HepG2 (cell line): ENCODE measurements around the gene MARCHF2. TPM values are rescaled to one million over a fixed set of nuclear protein-coding genes. Genes with fewer than 3 reads are reported as not detected.
"Not testable (repeated sequence)": the region's sequence is repeated elsewhere in the genome, so short reads cannot be mapped to it uniquely, and the experiment has no call there.

ENCODE experiments used
- ATAC-seq: fragments of 200-7000 bp; cut with Tn5 transposase; 3 replicates; pipeline ENCODE4 v1.9.1; 2020; ENCODE audit warnings: mild to moderate bottlenecking, moderate library complexity
- BruUV-seq: library from RNA; stranded (reverse); fragments of 400-500 nt; replicated peaks from 2 replicates; lab custom pipeline; 2021; lab: Mats Ljungman, UMichigan
- CTCF ChIA-PET: fragments of 300-600 bp; formaldehyde crosslinking; extraction: SDS; loops from one replicate; lab custom pipeline; 2021; ENCODE audit warnings: low total read pairs, inconsistent platforms, low intra/inter-chr PET ratio; lab: Yijun Ruan, JAX
- POLR2A ChIA-PET: fragments of 350-600 bp; sonication (Branson Sonifier 250); formaldehyde crosslinking; loops from one replicate; lab custom pipeline; 2020; ENCODE audit warnings: antibody characterized with exemption, inconsistent platforms; lab: Yijun Ruan, JAX
- DNase-seq: peaks from one replicate; pipeline ENCODE4 v3.0.0-alpha.2; 2015; ENCODE audit warnings: low spot score
- FAIRE-seq: peaks from 3 replicates; lab custom pipeline; 2011; peaks lifted over from hg19 to GRCh38; lab: Jason Lieb, UNC
- H2AFZ ChIP-seq: one replicate; pipeline ENCODE4 v1.6.1; 2011; ENCODE audit warnings: low read length, inconsistent platforms
- H3K27ac ChIP-seq: fragments of 300-600 bp; 3 replicates; pipeline ENCODE4 v1.8.0; 2011; ENCODE audit warnings: mixed run types, mild to moderate bottlenecking, mixed read lengths, low read length, inconsistent platforms; ENCODE audit not compliant: insufficient read depth; ENCODE audit errors: extremely low read length
- H3K27me3 ChIP-seq, 2 experiments: fragments of 200-600 bp in 1 of 2; 2 replicates in 1 of 2; 3 replicates in 1 of 2; pipeline versions ENCODE4 v1.6.0 to v1.8.0; 2011; ENCODE audit warnings: low read length in 2 of 2, mild to moderate bottlenecking in 2 of 2, moderate library complexity in 2 of 2, inconsistent platforms in 1 of 2; ENCODE audit not compliant: insufficient read depth in 2 of 2, control insufficient read depth in 1 of 2
- H3K36me3 ChIP-seq, 2 experiments: fragments of 200-600 bp in 1 of 2; replicated peaks in 1 of 2; 2 replicates in 1 of 2; 3 replicates in 1 of 2; pipeline versions ENCODE4 v1.5.1 to v1.8.0; 2011; ENCODE audit warnings: low read length in 2 of 2, inconsistent platforms in 1 of 2; ENCODE audit not compliant: insufficient read depth in 2 of 2, control insufficient read depth in 1 of 2
- H3K4me1 ChIP-seq: 2 replicates; pipeline ENCODE4 v1.5.1; 2012; ENCODE audit warnings: low read length, inconsistent platforms; ENCODE audit not compliant: insufficient read depth
- H3K4me2 ChIP-seq: 2 replicates; pipeline ENCODE4 v1.6.0; 2011; ENCODE audit warnings: low read depth, low read length, inconsistent platforms
- H3K4me3 ChIP-seq, 3 experiments: fragments of 200-600 bp in 1 of 3; sonication (generic), shearing (Covaris generic) in 1 of 3; replicated peaks in 1 of 3; 2 replicates each; pipeline ENCODE4 v1.5.1; 2011 to 2016; ENCODE audit warnings: low read length in 3 of 3, inconsistent platforms in 2 of 3, low read depth in 2 of 3, mild to moderate bottlenecking in 2 of 3, control low read depth in 1 of 3, mixed read lengths in 1 of 3; ENCODE audit not compliant: insufficient read depth in 1 of 3
- H3K79me2 ChIP-seq: one replicate; pipeline ENCODE4 v1.6.1; 2011; ENCODE audit warnings: low read length, inconsistent platforms; ENCODE audit not compliant: insufficient read depth
- H3K9ac ChIP-seq: 2 replicates; pipeline ENCODE4 v1.6.0; 2011; ENCODE audit warnings: mild to moderate bottlenecking, low read depth, low read length, inconsistent platforms; ENCODE audit not compliant: insufficient read depth
- H3K9me3 ChIP-seq: 2 replicates; pipeline ENCODE4 v1.5.1; 2012; ENCODE audit warnings: mild to moderate bottlenecking, low read length
- H4K20me1 ChIP-seq: 2 replicates; pipeline ENCODE4 v1.6.0; 2011; ENCODE audit warnings: inconsistent platforms, mild to moderate bottlenecking, low read length, moderate library complexity; ENCODE audit not compliant: insufficient read depth
- ATF7 ChIP-seq, 2 experiments: fragments of 450-650 bp in 1 of 2; sonication (generic) in 1 of 2; formaldehyde crosslinking in 1 of 2; IDR thresholded peaks; 2 replicates each; pipeline versions ENCODE4 v1.4.0 to v1.6.1; 2016 to 2020; ENCODE audit warnings: antibody characterized with exemption in 1 of 2, mild to moderate bottlenecking in 1 of 2, missing genetic modification reagents in 1 of 2
- HDAC2 ChIP-seq: sonication (generic); formaldehyde crosslinking; IDR thresholded peaks from 2 replicates; pipeline ENCODE4 v1.4.0; 2020; ENCODE audit warnings: missing genetic modification reagents
- KDM3A ChIP-seq: IDR thresholded peaks from 2 replicates; pipeline ENCODE4 v1.6.1; 2018; ENCODE audit warnings: low read depth, missing compliant biosample characterization
- WGBS: methylation state at CpG from one replicate; pipeline ENCODE4 v1.1.6; 2017; ENCODE audit warnings: low lambda C conversion rate; 5-methylcytosine and 5-hydroxymethylcytosine counted together
- in situ Hi-C: cut with HindIII; loops from 2 replicates; pipeline ENCODE4 v1.10.0; 2017; ENCODE audit warnings: low pct_unique_long_range_greater_than_20kb; ENCODE audit not compliant: extremely low pct_ligation_motif_present
- intact Hi-C: fragments of 100-400 bp; cut with micrococcal nuclease; formaldehyde crosslinking; loops from one replicate; pipeline ENCODE4 v1.10.0; 2022; ENCODE audit not compliant: unreplicated experiment
- polyA plus RNA-seq, 8 experiments: library from polyadenylated mRNA; depleted of rRNA in 3 of 8; stranded (reverse) in 7 of 8; unstranded in 1 of 8; fragments of >200 nt; fragmentation: Illumina TruSeq in 4 of 8; extraction: Trizol in 4 of 8; gene quantifications; 2 replicates each; pipeline versions ENCODE4 v1.2.1 to v1.2.3, GENCODE V29; 2011 to 2016; ENCODE audit warnings: low read depth in 4 of 8, missing spikeins in 1 of 8, mixed read lengths in 1 of 8; ENCODE audit not compliant: insufficient read depth in 1 of 8
- total RNA-seq, 5 experiments: library from RNA; depleted of rRNA; stranded (reverse); fragments of >200 nt; fragmentation: Illumina TruSeq; extraction: Trizol; gene quantifications; 2 replicates each; pipeline ENCODE4 v1.2.3, GENCODE V29; 2016; ENCODE audit warnings: low read depth in 1 of 5

Gene MARCHF2
- total and polyA plus RNA-seq, 2 of the 13 experiments (the other 11 are each of a cell fraction or from before 2014, with no cell fraction given): 12.7 to 13.0 TPM

GRCh38 chr19:8423817-8424223 lies 10.7 kb downstream of the MARCHF2 start (continued):
- peak; percentile 59 for TF ChIP-seq ATF7 (IDR thresholded peaks at IDR 0.05)
- 0 out of 2 replicates have a peak, but pooled peaks have one; percentile 49 for TF ChIP-seq ATF7 (CRISPR knock-in tag; IDR thresholded peaks at IDR 0.05)

- H3K27me3 ChIP-seq, intact Hi-C loops, H2AFZ ChIP-seq, in situ Hi-C loops, ATAC-seq, H4K20me1 ChIP-seq, H3K79me2 ChIP-seq, BruUV-seq, FAIRE-seq, H3K27ac ChIP-seq, H3K9ac ChIP-seq, H3K9me3 ChIP-seq, H3K4me3 ChIP-seq, H3K4me2 ChIP-seq, H3K36me3 ChIP-seq, DNase-seq, CTCF ChIA-PET: not testable (repeated sequence)
- POLR2A ChIA-PET: interaction anchor here (0.9 to 8.0 kb wide), 4 partner anchors 11 to 24 kb away, joined by 3 to 82 read pairs (median 40); partner anchors contain the start of genes HNRNPM and MARCHF2
- WGBS: 55% methylated on average over 6 of the region's 6 CpGs
- H3K4me1 ChIP-seq: peaks cover 39% of the 10 kb centered on the region
These were observed 12.2 kb downstream of the MARCHF2 start for GRCh38 chr19:8425331-8425730.

GRCh38 chr19:8426283-8426682 lies 13.2 kb downstream of the MARCHF2 start:
- Histone ChIP-seq H3K27ac (no peak overlapping the region), H3K4me2 (no peak overlapping the region), H3K9me3 (no peaks in the 10 kb centered on the region), H3K36me3 (no peaks in the 10 kb centered on the region), H3K4me1 (peaks cover 38% of the 10 kb centered on the region), H3K4me3 (no peak overlapping the region), H3K9ac (no peak overlapping the region)
- FAIRE-seq: no peak
- POLR2A ChIA-PET: interaction anchor here (3.8 to 8.0 kb wide), 2 partner anchors 19 to 23 kb away, joined by 13 to 82 read pairs; partner anchors contain the start of gene HNRNPM
- no peak for ATAC-seq
- in situ Hi-C loops: no loop called here
- no TSS peak for BruUV-seq
- TF ChIP-seq KDM3A (CRISPR knock-in tag): no peak
- TF ChIP-seq HDAC2: no peak
- TF ChIP-seq, all 625 proteins: peak for 0
- Histone ChIP-seq H3K27me3 (no peaks in the 10 kb centered on the region), H3K79me2 (no peaks in the 10 kb centered on the region), H2AFZ (no peak overlapping the region), H4K20me1 (no peaks in the 10 kb centered on the region)
- no peak for DNase-seq
- 93% methylated on average over 3 of the region's 7 CpGs for WGBS
- CTCF ChIA-PET: no interaction called here
- intact Hi-C loops: no loop called here
